CD14-positive monocyte (primary cell): ENCODE measurements around the gene CCNJL. TPM values are rescaled to one million over a fixed set of nuclear protein-coding genes. Genes with fewer than 3 reads are reported as not detected.
A peak's percentile ranks its signal among the peaks of the same experiment; 100 is the strongest.

ENCODE experiments used
- DNase-seq, 3 donors: peaks; one replicate each; pipeline ENCODE4 v3.0.0-alpha.2; 2011 to 2022
- H2AFZ ChIP-seq: 2 replicates; pipeline ENCODE4 v1.6.0; 2012; ENCODE audit warnings: mild to moderate bottlenecking, low read depth, low read length, inconsistent platforms; ENCODE audit not compliant: insufficient read depth, poor library complexity, severe bottlenecking
- H3K27ac ChIP-seq, 2 donors: 1 replicate in 1 of 2; 2 replicates in 1 of 2; pipeline ENCODE4 v1.5.1; 2012 to 2013; ENCODE audit warnings: low read length in 2 of 2, control low read depth in 1 of 2, inconsistent platforms in 1 of 2, low read depth in 1 of 2, mild to moderate bottlenecking in 1 of 2
- H3K27me3 ChIP-seq, 2 donors: one replicate each; pipeline versions ENCODE4 v1.6.0 to v1.6.1; 2011 to 2013; ENCODE audit warnings: low read length in 2 of 2; ENCODE audit not compliant: control insufficient read depth in 2 of 2, insufficient read depth in 2 of 2
- H3K36me3 ChIP-seq, 2 donors: replicated peaks in 1 of 2; 1 replicate in 1 of 2; 2 replicates in 1 of 2; pipeline versions ENCODE4 v1.5.1 to v1.6.1; 2012 to 2013; ENCODE audit warnings: low read length in 2 of 2, control low read depth in 1 of 2, inconsistent platforms in 1 of 2, mild to moderate bottlenecking in 1 of 2; ENCODE audit not compliant: insufficient read depth in 2 of 2, control insufficient read depth in 1 of 2
- H3K4me1 ChIP-seq, 2 donors: 1 replicate in 1 of 2; 2 replicates in 1 of 2; pipeline versions ENCODE4 v1.5.1 to v1.6.1; 2012 to 2013; ENCODE audit warnings: low read length in 2 of 2, control low read depth in 1 of 2, inconsistent platforms in 1 of 2, mild to moderate bottlenecking in 1 of 2, moderate library complexity in 1 of 2; ENCODE audit not compliant: insufficient read depth in 2 of 2, control insufficient read depth in 1 of 2
- H3K4me2 ChIP-seq: replicated peaks from 2 replicates; pipeline ENCODE3; 2012; ENCODE audit warnings: low read length, moderate library complexity, mild to moderate bottlenecking; ENCODE audit not compliant: poor library complexity, severe bottlenecking; ENCODE audit errors: extremely low read depth
- H3K4me3 ChIP-seq, 3 experiments: fragments of 200-600 bp in 1 of 3; sonication (generic) in 1 of 3; replicated peaks in 1 of 3; 1 replicate in 2 of 3; 2 replicates in 1 of 3; pipeline ENCODE4 v1.5.1; 2011 to 2013; ENCODE audit warnings: low read length in 3 of 3, mild to moderate bottlenecking in 3 of 3, control low read depth in 2 of 3, low read depth in 2 of 3, inconsistent platforms in 1 of 3, moderate library complexity in 1 of 3
- H3K79me2 ChIP-seq: 2 replicates; pipeline ENCODE4 v1.6.0; 2012; ENCODE audit warnings: mild to moderate bottlenecking, control low read depth, inconsistent platforms, low read length, moderate library complexity; ENCODE audit not compliant: insufficient read depth
- H3K9ac ChIP-seq: 2 replicates; pipeline ENCODE4 v1.6.0; 2017; ENCODE audit warnings: low read length, mild to moderate bottlenecking; ENCODE audit not compliant: insufficient read depth, poor library complexity, severe bottlenecking
- H3K9me3 ChIP-seq, 2 donors: replicated peaks in 1 of 2; 1 replicate in 1 of 2; 2 replicates in 1 of 2; pipeline versions ENCODE4 v1.5.1 to v1.6.1; 2012 to 2013; ENCODE audit warnings: low read length in 2 of 2, control low read depth in 1 of 2; ENCODE audit not compliant: control insufficient read depth in 1 of 2, insufficient read depth in 1 of 2
- H4K20me1 ChIP-seq: 2 replicates; pipeline ENCODE4 v1.6.0; 2012; ENCODE audit warnings: mild to moderate bottlenecking, low read length, control low read depth, moderate library complexity; ENCODE audit not compliant: insufficient read depth
- H3K27ac Mint-ChIP-seq, 7 donors: one replicate each; pipeline ENCODE4 v1.8.0; 2020; ENCODE audit warnings: mild to moderate bottlenecking in 7 of 7, mixed read lengths in 7 of 7, moderate library complexity in 6 of 7, inconsistent platforms in 2 of 7
- H3K27me3 Mint-ChIP-seq, 3 donors: one replicate each; pipeline ENCODE4 v1.8.0; 2021 to 2022; ENCODE audit warnings: low read depth in 3 of 3, mild to moderate bottlenecking in 3 of 3, mixed read lengths in 3 of 3, moderate library complexity in 3 of 3, inconsistent platforms in 1 of 3
- H3K36me3 Mint-ChIP-seq, 2 donors: one replicate each; pipeline ENCODE4 v1.8.0; 2020; ENCODE audit warnings: mixed read lengths in 2 of 2, inconsistent platforms in 1 of 2, mild to moderate bottlenecking in 1 of 2
- H3K4me1 Mint-ChIP-seq: one replicate; pipeline ENCODE4 v1.8.0; 2020; ENCODE audit warnings: mild to moderate bottlenecking, mixed read lengths
- H3K4me3 Mint-ChIP-seq, 2 donors: one replicate each; pipeline ENCODE4 v1.8.0; 2020; ENCODE audit warnings: mild to moderate bottlenecking in 2 of 2, mixed read lengths in 2 of 2, moderate library complexity in 1 of 2
- H3K9me3 Mint-ChIP-seq, 7 donors: one replicate each; pipeline ENCODE4 v1.8.0; 2020 to 2022; ENCODE audit warnings: mixed read lengths in 7 of 7, mild to moderate bottlenecking in 6 of 7, moderate library complexity in 6 of 7, inconsistent platforms in 2 of 7
- CTCF ChIP-seq: fragments of 200-600 bp; IDR thresholded peaks from one replicate; pipeline ENCODE4 v1.8.0; 2022; ENCODE audit warnings: antibody characterized with exemption, mild to moderate bottlenecking
- whole genome bisulfite sequencing: methylation state at CpG from one replicate; pipeline ENCODE4 v1.1.5; 2013; ENCODE audit warnings: missing lambda C conversion rate; ENCODE audit not compliant: insufficient coverage; 5-methylcytosine and 5-hydroxymethylcytosine counted together
- intact Hi-C, 2 donors: fragments of 100-400 bp; cut with micrococcal nuclease; formaldehyde crosslinking; loops; one replicate each; pipeline versions ENCODE4 v1.15.0 to v1.15.1; 2023
- polyA plus RNA-seq, 3 donors: library from polyadenylated mRNA; depleted of rRNA in 1 of 3; unstranded in 2 of 3; stranded (reverse) in 1 of 3; fragments of 300-500 nt in 2 of 3; fragments of >200 nt in 1 of 3; fragmentation: Illumina TruSeq in 2 of 3; gene quantifications; 1 replicate in 2 of 3; 2 replicates in 1 of 3; pipeline ENCODE4 v1.2.3, GENCODE V29; 2012 to 2021

CCNJL gene
- polyA plus RNA-seq, 3 donors = 0.03 TPM; not detected in 2

DNA sequence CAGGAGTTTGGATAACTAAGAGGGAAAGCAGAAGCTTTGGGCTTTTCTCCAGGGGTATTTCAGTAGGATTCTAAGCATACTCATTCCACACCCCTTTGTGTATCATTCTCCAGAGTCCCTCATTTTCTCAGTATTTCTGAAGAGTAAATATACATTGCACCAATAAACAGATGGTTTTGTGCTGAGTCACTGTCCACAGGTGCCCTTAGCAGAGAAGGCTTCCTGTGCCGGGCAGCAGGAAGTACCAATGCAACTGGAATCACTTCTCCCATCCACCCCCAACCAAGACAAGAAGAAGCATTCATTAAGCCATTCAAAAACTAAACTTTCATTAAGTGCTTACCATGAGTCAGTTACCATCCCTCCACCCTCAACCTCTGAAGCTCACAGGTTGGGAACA, 3.6 kb upstream of the CCNJL start:
- Mint-ChIP-seq H3K4me1 (peaks cover 48% of the 10 kb centered on the region), H3K27ac (no peak overlapping the region), H3K27me3 (peaks cover 33 to 44% (median 37%) of the 10 kb centered on the region in 3 donors), H3K4me3 (no peak overlapping the region), H3K36me3 (peaks cover 4 to 13% of the 10 kb centered on the region in 2 donors), H3K9me3 (peaks cover 0 to 11% (median 5%) of the 10 kb centered on the region in 7 donors)
- no peak overlapping the region for H3K4me3 ChIP-seq
- no peaks in the 10 kb centered on the region for H4K20me1 ChIP-seq
- H3K27ac ChIP-seq = no peak overlapping the region
- H3K36me3 ChIP-seq = no peaks in the 10 kb centered on the region
- WGBS = 0% methylated on average over 1 of the region's 1 CpG
- H3K4me2 ChIP-seq = no peak overlapping the region
- H3K27me3 ChIP-seq = peaks cover 25 to 37% of the 10 kb centered on the region in 2 donors
- intact Hi-C loops = no loop called here
- peaks cover 0 to 11% of the 10 kb centered on the region in 2 donors for H3K9me3 ChIP-seq
- H3K9ac ChIP-seq = no peak overlapping the region
- no peak overlapping the region for H2AFZ ChIP-seq
- no peak for TF ChIP-seq CTCF
- DNase-seq = peak in 1 of 3 donors; percentile 39
- H3K4me1 ChIP-seq = peaks cover 39 to 53% of the 10 kb centered on the region in 2 donors
- H3K79me2 ChIP-seq = no peaks in the 10 kb centered on the region

DNA sequence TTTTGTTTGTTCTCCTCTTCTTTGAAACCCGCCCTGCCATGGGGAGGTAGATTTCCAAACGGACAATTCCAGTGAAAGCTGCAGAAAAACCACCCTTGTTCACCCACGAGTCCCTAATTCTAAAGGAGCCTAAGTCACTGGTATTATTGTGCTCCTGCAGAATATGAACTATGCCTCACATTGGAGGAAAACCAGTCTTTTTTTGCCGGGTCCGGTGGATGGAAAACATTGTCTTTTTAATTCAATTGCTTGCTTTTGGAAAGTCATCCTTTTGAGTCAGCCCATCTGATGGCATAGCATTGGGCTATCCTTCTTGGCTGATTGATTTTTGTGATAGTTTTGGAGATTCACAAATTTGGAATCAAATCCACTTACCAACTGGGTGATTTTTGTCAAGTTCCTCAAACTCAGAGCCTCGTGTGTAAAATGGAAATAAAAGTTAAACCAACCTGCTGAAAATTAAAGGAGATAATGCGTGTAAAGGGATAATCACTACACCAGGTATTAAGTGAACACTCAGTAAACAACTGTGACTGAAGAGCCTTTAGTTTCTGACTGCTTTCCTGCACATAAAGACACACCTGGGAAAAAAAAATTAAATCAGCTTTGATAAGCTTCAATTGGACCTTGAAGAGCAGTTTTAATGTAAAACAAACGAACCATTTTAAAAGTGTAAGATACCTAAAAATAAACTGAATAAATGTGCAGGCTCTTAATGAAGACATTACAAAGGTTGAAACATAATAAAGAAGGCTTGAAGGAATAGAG, 780 bp upstream of the CCNJL start:
- intact Hi-C loops = no loop called here
- peaks cover 29 to 37% of the 10 kb centered on the region in 2 donors for H3K4me1 ChIP-seq
- no CpG with 5 or more reads among the region's 8 CpGs for WGBS
- H3K9me3 Mint-ChIP-seq = peaks cover 0 to 11% (median 5%) of the 10 kb centered on the region in 7 donors
- no peaks in the 10 kb centered on the region for H4K20me1 ChIP-seq
- no peak overlapping the region for H2AFZ ChIP-seq
- no peak for DNase-seq
- H3K4me3 ChIP-seq = peak overlapping the region in 1 of 3 experiments; percentile 67
- peak overlapping the region; percentile 71 to 93 for H3K4me3 Mint-ChIP-seq
- peak overlapping the region; percentile 76 for H3K4me2 ChIP-seq
- H3K9me3 ChIP-seq = peaks cover 0 to 16% of the 10 kb centered on the region in 2 donors
- TF ChIP-seq CTCF = no peak
- H3K27me3 ChIP-seq = peaks cover 47 to 61% of the 10 kb centered on the region in 2 donors
- H3K27ac Mint-ChIP-seq = peak overlapping the region in 3 of 7 donors; percentile 19 to 88 (median 68)
- H3K36me3 Mint-ChIP-seq = peaks cover 4 to 13% of the 10 kb centered on the region in 2 donors
- H3K9ac ChIP-seq = no peak overlapping the region
- no peaks in the 10 kb centered on the region for H3K36me3 ChIP-seq
- H3K4me1 Mint-ChIP-seq = peaks cover 33% of the 10 kb centered on the region
- no peak overlapping the region for H3K27ac ChIP-seq
- H3K79me2 ChIP-seq = no peaks in the 10 kb centered on the region
- peaks cover 57 to 66% (median 63%) of the 10 kb centered on the region in 3 donors for H3K27me3 Mint-ChIP-seq
